NCI-H2171 (cell line): Measurements from ENCODE around the gene MTMR6.
"Not testable (repeated sequence)": the region's sequence is repeated elsewhere in the genome, so short reads cannot be mapped to it uniquely, and the experiment has no call there.

Experiments used
- DNase-seq: peaks from one replicate; lab custom pipeline; 2025; lab: John Stamatoyannopoulos, UW

Gene MTMR6

GRCh38 chr13:25286969-25287961, at the start of gene MTMR6:
Gene MTMR6 (minus strand): TSS chr13:25287488. CDS start chr13:25287247, 241 bp downstream.
- DNase-seq, result peak; percentile 83

GRCh38 chr13:25335856-25336255, 48.6 kb upstream of the MTMR6 start:
- no peak for DNase-seq

GRCh38 chr13:25330541-25330940, 43.3 kb upstream of the MTMR6 start:
- DNase-seq, result no peak

DNA sequence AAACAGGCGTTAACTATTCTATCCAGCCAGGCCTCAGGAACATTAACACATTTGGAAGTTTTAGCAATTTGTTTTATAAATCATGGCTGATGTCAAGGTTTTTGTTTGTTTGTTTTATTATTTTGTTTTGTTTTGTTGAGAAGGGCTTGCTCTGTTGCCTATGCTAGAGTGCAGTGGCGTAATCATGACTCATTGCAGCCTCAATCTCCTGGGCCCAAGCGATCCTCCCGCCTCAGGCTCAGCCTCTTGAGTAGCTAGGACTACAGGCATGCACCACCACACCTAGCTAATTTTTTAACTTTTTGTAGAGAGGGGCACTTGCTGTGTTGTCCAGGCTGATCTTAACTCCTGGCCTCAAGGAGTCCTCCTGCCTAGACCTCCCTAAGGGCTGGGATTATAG, 42.4 kb upstream of the MTMR6 start:
- no peak for DNase-seq

DNA sequence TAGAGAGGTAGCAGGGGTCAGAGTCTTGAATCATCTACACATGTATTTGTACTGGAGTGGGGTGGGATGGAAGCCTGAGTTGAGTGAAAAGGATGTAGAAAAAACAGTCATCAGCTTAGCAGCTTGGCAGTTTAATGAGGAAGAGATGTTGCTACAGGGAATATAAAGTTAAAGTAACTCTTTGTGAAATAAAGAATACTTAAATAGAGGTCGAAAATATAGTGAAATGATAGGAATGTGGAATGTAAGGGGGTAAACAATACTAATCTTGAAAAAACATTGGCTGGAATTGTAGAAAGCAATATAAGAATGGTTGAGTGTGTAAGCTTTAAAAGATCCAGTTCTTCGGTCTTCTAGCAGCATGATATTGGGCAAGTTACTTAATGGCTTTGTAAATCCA, 36.8 kb upstream of the MTMR6 start:
- no peak for DNase-seq

DNA sequence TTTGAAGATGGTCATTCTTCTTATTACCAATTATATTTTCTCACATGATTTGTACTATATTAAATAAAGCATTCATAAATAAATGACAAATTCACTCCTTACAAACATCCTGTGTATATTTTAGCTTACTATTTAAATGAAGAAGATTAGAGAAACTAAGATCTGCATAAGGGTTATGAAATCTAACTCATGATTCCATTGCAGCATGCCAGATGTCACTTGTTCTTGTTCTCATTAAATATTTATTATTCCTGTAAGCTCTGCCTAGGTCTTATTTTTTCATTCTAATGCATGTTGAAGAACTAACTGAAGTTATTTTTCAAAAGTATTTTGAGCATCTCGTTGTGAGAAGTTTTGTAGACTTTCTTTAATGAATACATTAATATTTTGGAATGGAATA, 32.5 kb upstream of the MTMR6 start:
- no peak for DNase-seq

- not testable (repeated sequence) for DNase-seq
Observed at GRCh38 chr13:25318946-25319345, 31.7 kb upstream of the MTMR6 start.

DNA sequence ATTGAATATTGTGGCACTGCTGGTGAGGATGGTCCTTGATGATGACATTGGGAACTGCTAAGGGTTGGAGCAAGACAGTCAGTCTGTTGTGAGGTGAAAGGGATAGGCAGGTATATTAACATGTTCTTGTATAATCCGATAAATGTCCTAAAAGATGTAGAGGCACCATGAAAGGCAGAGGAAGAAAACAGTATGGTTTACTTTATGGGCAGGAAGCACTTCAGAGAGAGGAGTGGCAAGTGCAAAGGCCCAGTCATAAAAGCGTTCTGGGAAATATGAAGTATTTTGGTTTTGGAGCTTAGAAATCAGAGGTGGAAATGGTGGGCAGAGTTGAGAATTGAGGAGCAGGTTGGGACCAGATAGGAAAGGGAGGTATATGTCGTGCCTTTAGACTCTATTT, 23.6 kb upstream of the MTMR6 start:
- no peak for DNase-seq

- DNase-seq, result no peak
Observed at GRCh38 chr13:25306671-25307464, 19.6 kb upstream of the MTMR6 start.

GRCh38 chr13:25302121-25302520, 14.8 kb upstream of the MTMR6 start:
- DNase-seq, result no peak

GRCh38 chr13:25301347-25302113, 14.2 kb upstream of the MTMR6 start, which contains the start of gene NUP58:
Gene NUP58 (plus strand): TSS chr13:25301625. CDS start chr13:25301774, 149 bp downstream.
- DNase-seq, result peak; percentile 73

GRCh38 chr13:25300861-25301346, 13.6 kb upstream of the MTMR6 start:
- no peak for DNase-seq

DNA sequence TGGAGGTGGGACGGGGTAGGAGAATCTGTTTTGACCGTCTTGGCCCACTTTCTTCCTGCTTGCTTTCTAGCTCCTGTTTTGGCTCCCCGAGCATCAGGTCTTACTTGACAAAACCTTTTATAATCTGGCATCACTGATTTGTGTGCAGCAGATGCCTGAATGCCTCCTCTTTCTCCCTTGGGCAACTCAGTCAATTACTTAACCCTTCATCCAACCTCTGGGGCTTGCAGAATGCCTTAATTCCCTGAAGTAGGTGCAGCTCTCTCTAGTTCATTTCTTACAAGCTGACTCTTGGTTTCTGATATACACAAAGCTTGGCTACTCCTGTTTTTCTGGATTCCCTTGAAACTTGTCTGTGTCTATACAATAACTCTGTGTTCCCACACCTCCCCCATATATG, 8.4 kb upstream of the MTMR6 start:
- DNase-seq, result no peak

DNA sequence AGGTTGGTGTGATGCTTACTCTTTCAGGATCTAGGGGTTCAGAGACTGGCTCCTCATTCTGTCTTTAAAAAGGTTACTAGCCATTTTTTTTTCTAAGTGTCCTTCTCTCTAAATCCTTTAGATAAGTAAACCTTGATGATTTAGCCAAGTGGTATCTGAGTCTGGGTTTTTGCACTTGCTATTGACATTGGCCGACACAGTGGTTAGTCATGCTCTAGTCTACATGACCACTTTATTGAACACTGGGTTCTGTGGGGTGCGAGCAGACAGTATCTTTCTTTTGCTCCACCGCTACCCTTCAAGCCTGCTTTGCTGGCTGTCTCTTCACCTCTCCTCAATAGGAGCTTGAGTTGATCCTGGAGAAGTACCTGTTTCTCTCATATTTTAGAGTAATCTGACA, 7.9 kb upstream of the MTMR6 start:
- DNase-seq, result no peak

GRCh38 chr13:25292301-25292700, 5.0 kb upstream of the MTMR6 start:
- peak; percentile 56 for DNase-seq

GRCh38 chr13:25291691-25292090, 4.4 kb upstream of the MTMR6 start:
- DNase-seq, result peak; percentile 5

DNA sequence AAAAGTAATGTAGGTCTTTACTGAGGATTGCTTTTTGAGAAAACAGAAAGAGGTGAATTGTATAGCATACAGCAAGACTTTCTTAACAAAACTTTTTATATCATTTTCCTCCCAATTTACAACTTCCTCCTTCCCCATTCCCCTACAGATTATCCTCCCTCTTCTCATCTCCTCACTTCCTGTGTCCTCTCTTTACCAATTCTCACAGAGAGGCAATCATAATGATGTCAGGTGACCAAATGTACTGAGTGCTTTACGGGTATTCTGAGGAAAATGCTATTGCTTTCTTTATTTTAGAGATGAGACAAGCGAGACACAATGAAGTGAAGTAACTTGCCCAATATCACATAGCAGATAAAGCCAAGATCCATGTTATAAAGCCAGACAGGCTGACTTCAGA, 1.7 kb upstream of the MTMR6 start:
- no peak for DNase-seq

DNA sequence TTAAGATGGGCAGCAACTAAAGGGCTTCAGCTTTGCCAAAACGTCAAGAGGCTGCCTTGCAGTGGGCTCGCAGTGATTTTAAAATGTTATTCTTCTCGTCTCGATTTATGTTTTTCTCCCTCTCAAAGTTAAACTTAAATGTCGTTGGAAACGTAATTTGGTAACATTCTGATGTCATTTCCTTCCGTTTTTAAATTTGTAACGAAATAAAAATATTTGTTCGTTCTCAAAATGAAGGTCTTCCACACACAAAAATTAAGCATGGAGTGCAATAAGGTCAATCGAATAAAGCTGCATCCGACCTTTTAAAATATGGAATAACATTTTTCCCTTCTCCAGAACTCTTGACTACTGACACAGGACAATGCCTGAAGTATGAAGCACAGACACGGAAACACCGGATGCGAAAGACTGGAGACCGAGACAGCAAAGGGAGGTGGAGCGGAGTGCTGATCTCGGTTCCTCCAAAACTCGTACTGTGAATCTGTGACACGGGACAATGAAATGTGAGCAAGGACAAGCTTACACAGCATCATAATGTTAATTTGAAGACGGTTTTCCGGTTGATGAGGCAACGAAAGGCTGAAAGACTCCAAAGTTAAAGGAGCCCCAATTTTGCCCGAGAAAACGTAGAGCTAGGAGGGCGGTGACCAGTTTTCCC, 850 bp downstream of the MTMR6 start:
- DNase-seq, result no peak

- no peak for DNase-seq
Observed at GRCh38 chr13:25281935-25282332, 5.4 kb downstream of the MTMR6 start.

DNA sequence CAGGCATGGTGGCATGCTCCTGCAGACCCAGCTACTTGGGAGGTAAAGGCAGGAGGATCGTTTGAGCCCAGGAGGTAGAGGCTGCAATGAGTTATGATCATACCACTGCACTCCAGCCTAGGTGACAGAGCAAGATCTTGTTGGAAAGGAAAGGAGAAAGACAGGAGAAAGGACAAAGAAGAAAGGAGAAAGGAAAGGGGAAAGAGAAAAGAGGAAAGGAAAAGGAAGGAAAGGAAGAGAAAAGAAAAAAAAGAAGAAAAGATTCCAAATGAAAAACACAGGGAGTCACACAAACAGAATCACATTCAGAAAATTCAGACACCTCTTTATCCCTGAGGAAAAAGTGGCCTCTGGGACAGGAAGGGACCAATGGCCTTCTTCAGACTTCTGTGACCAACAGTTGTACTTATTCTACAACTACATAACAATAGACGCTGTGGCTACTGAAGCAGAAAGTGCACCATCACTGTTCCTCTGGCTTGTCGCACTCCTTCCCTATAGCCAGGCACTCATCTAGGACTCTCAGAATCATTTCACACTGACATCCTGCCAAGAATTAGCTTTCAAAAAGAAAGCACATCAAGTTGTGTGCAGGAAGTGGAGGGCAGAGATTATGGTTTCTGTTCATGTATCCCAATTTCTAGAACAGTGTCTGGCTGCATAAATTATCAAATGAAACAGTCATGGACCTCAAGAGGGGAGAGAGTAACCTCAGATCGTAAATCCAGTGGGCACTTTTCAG, 5.9 kb downstream of the MTMR6 start:
- no peak for DNase-seq

- no peak for DNase-seq
Observed at GRCh38 chr13:25280396-25280795, 6.9 kb downstream of the MTMR6 start.
